HepG2 (cell line): ENCODE results near the gene RPL37A. TPM values are rescaled to one million over a fixed set of nuclear protein-coding genes. Genes with fewer than 3 reads are reported as not detected.

ENCODE experiments used
- ATAC-seq: fragments of 200-7000 bp; cut with Tn5 transposase; 3 replicates; pipeline ENCODE4 v1.9.1; 2020; ENCODE audit warnings: mild to moderate bottlenecking, moderate library complexity
- BruUV-seq: library from RNA; stranded (reverse); fragments of 400-500 nt; replicated peaks from 2 replicates; lab custom pipeline; 2021; lab: Mats Ljungman, UMichigan
- CTCF ChIA-PET: fragments of 300-600 bp; formaldehyde crosslinking; extraction: SDS; loops from one replicate; lab custom pipeline; 2021; ENCODE audit warnings: low total read pairs, inconsistent platforms, low intra/inter-chr PET ratio; lab: Yijun Ruan, JAX
- POLR2A ChIA-PET: fragments of 350-600 bp; sonication (Branson Sonifier 250); formaldehyde crosslinking; loops from one replicate; lab custom pipeline; 2020; ENCODE audit warnings: antibody characterized with exemption, inconsistent platforms; lab: Yijun Ruan, JAX
- DNase-seq: peaks from one replicate; pipeline ENCODE4 v3.0.0-alpha.2; 2015; ENCODE audit warnings: low spot score
- FAIRE-seq: peaks from 3 replicates; lab custom pipeline; 2011; peaks lifted over from hg19 to GRCh38; lab: Jason Lieb, UNC
- H2AFZ ChIP-seq: one replicate; pipeline ENCODE4 v1.6.1; 2011; ENCODE audit warnings: low read length, inconsistent platforms
- H3K27ac ChIP-seq: fragments of 300-600 bp; 3 replicates; pipeline ENCODE4 v1.8.0; 2011; ENCODE audit warnings: mixed run types, mild to moderate bottlenecking, mixed read lengths, low read length, inconsistent platforms; ENCODE audit not compliant: insufficient read depth; ENCODE audit errors: extremely low read length
- H3K27me3 ChIP-seq, 2 experiments: fragments of 200-600 bp in 1 of 2; 2 replicates in 1 of 2; 3 replicates in 1 of 2; pipeline versions ENCODE4 v1.6.0 to v1.8.0; 2011; ENCODE audit warnings: low read length in 2 of 2, mild to moderate bottlenecking in 2 of 2, moderate library complexity in 2 of 2, inconsistent platforms in 1 of 2; ENCODE audit not compliant: insufficient read depth in 2 of 2, control insufficient read depth in 1 of 2
- H3K36me3 ChIP-seq, 2 experiments: fragments of 200-600 bp in 1 of 2; replicated peaks in 1 of 2; 2 replicates in 1 of 2; 3 replicates in 1 of 2; pipeline versions ENCODE4 v1.5.1 to v1.8.0; 2011; ENCODE audit warnings: low read length in 2 of 2, inconsistent platforms in 1 of 2; ENCODE audit not compliant: insufficient read depth in 2 of 2, control insufficient read depth in 1 of 2
- H3K4me1 ChIP-seq: 2 replicates; pipeline ENCODE4 v1.5.1; 2012; ENCODE audit warnings: low read length, inconsistent platforms; ENCODE audit not compliant: insufficient read depth
- H3K4me2 ChIP-seq: 2 replicates; pipeline ENCODE4 v1.6.0; 2011; ENCODE audit warnings: low read depth, low read length, inconsistent platforms
- H3K4me3 ChIP-seq, 3 experiments: fragments of 200-600 bp in 1 of 3; sonication (generic), shearing (Covaris generic) in 1 of 3; replicated peaks in 1 of 3; 2 replicates each; pipeline ENCODE4 v1.5.1; 2011 to 2016; ENCODE audit warnings: low read length in 3 of 3, inconsistent platforms in 2 of 3, low read depth in 2 of 3, mild to moderate bottlenecking in 2 of 3, control low read depth in 1 of 3, mixed read lengths in 1 of 3; ENCODE audit not compliant: insufficient read depth in 1 of 3
- H3K79me2 ChIP-seq: one replicate; pipeline ENCODE4 v1.6.1; 2011; ENCODE audit warnings: low read length, inconsistent platforms; ENCODE audit not compliant: insufficient read depth
- H3K9ac ChIP-seq: 2 replicates; pipeline ENCODE4 v1.6.0; 2011; ENCODE audit warnings: mild to moderate bottlenecking, low read depth, low read length, inconsistent platforms; ENCODE audit not compliant: insufficient read depth
- H3K9me3 ChIP-seq: 2 replicates; pipeline ENCODE4 v1.5.1; 2012; ENCODE audit warnings: mild to moderate bottlenecking, low read length
- H4K20me1 ChIP-seq: 2 replicates; pipeline ENCODE4 v1.6.0; 2011; ENCODE audit warnings: inconsistent platforms, mild to moderate bottlenecking, low read length, moderate library complexity; ENCODE audit not compliant: insufficient read depth
- CHD2 ChIP-seq: IDR thresholded peaks from 2 replicates; pipeline ENCODE4 v1.6.1; 2011; ENCODE audit warnings: low read depth, low read length, improper control_type of control experiment
- MAFG ChIP-seq: sonication (generic); formaldehyde crosslinking; IDR thresholded peaks from 2 replicates; pipeline ENCODE4 v1.5.1; 2020; ENCODE audit warnings: mild to moderate bottlenecking, missing genetic modification reagents
- MBD4 ChIP-seq: IDR thresholded peaks from 2 replicates; pipeline ENCODE4 v1.6.1; 2012; ENCODE audit warnings: low read length, inconsistent platforms, borderline replicate concordance
- NFIC ChIP-seq: IDR thresholded peaks from 2 replicates; pipeline ENCODE4 v1.6.1; 2012; ENCODE audit warnings: mild to moderate bottlenecking, low read length, inconsistent platforms
- THYN1 ChIP-seq: sonication (generic); formaldehyde crosslinking; IDR thresholded peaks from 2 replicates; pipeline ENCODE4 v1.8.1; 2023; ENCODE audit warnings: low read depth, mild to moderate bottlenecking, moderate library complexity, missing genetic modification reagents, borderline replicate concordance
- ZBTB3 ChIP-seq: sonication (generic); formaldehyde crosslinking; IDR thresholded peaks from 2 replicates; pipeline ENCODE4 v1.4.0; 2020; ENCODE audit warnings: low read depth, mild to moderate bottlenecking, moderate library complexity, missing genetic modification reagents, borderline replicate concordance
- ZNF205 ChIP-seq: IDR thresholded peaks from 2 replicates; pipeline ENCODE4 v1.6.1; 2018; ENCODE audit warnings: missing biosample characterization, missing genetic modification reagents
- ZNF646 ChIP-seq: sonication (generic); formaldehyde crosslinking; IDR thresholded peaks from 2 replicates; pipeline ENCODE4 v1.9.0; 2021; ENCODE audit warnings: mild to moderate bottlenecking, missing genetic modification reagents
- whole genome bisulfite sequencing: methylation state at CpG from one replicate; pipeline ENCODE4 v1.1.6; 2017; ENCODE audit warnings: low lambda C conversion rate; 5-methylcytosine and 5-hydroxymethylcytosine counted together
- in situ Hi-C: cut with HindIII; loops from 2 replicates; pipeline ENCODE4 v1.10.0; 2017; ENCODE audit warnings: low pct_unique_long_range_greater_than_20kb; ENCODE audit not compliant: extremely low pct_ligation_motif_present
- intact Hi-C: fragments of 100-400 bp; cut with micrococcal nuclease; formaldehyde crosslinking; loops from one replicate; pipeline ENCODE4 v1.10.0; 2022; ENCODE audit not compliant: unreplicated experiment
- polyA plus RNA-seq, 8 experiments: library from polyadenylated mRNA; depleted of rRNA in 3 of 8; stranded (reverse) in 7 of 8; unstranded in 1 of 8; fragments of >200 nt; fragmentation: Illumina TruSeq in 4 of 8; extraction: Trizol in 4 of 8; gene quantifications; 2 replicates each; pipeline versions ENCODE4 v1.2.1 to v1.2.3, GENCODE V29; 2011 to 2016; ENCODE audit warnings: low read depth in 4 of 8, missing spikeins in 1 of 8, mixed read lengths in 1 of 8; ENCODE audit not compliant: insufficient read depth in 1 of 8
- total RNA-seq, 5 experiments: library from RNA; depleted of rRNA; stranded (reverse); fragments of >200 nt; fragmentation: Illumina TruSeq; extraction: Trizol; gene quantifications; 2 replicates each; pipeline ENCODE4 v1.2.3, GENCODE V29; 2016; ENCODE audit warnings: low read depth in 1 of 5
- TF ChIP-seq, protein P1 (sequence below): sonication (generic); formaldehyde crosslinking; IDR thresholded peaks from 2 replicates; pipeline ENCODE4 v1.5.0; 2020; ENCODE audit warnings: missing genetic modification reagents

RPL37A gene
- total and polyA plus RNA-seq, 2 of the 13 experiments (the other 11 are each of a cell fraction or from before 2014, with no cell fraction given) = 6,902 to 7,910 TPM

- H4K20me1 ChIP-seq = no peaks in the 10 kb centered on the region
- H3K4me2 ChIP-seq = no peak overlapping the region
- H3K36me3 ChIP-seq = peaks cover 9 to 31% of the 10 kb centered on the region in 2 experiments
- WGBS = 91% methylated on average over 6 of the region's 6 CpGs
- no TSS peak for BruUV-seq
- no peak for DNase-seq
- no peaks in the 10 kb centered on the region for H3K79me2 ChIP-seq
- no peak for ATAC-seq
- H3K27ac ChIP-seq = no peak overlapping the region
- no peaks in the 10 kb centered on the region for H3K27me3 ChIP-seq
- no peak for TF ChIP-seq NFIC
- TF ChIP-seq ZNF646 (CRISPR knock-in tag) = no peak
- TF ChIP-seq, protein P1, sequence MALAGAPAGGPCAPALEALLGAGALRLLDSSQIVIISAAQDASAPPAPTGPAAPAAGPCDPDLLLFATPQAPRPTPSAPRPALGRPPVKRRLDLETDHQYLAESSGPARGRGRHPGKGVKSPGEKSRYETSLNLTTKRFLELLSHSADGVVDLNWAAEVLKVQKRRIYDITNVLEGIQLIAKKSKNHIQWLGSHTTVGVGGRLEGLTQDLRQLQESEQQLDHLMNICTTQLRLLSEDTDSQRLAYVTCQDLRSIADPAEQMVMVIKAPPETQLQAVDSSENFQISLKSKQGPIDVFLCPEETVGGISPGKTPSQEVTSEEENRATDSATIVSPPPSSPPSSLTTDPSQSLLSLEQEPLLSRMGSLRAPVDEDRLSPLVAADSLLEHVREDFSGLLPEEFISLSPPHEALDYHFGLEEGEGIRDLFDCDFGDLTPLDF (CRISPR knock-in tag) = no peak
- no peak for TF ChIP-seq ZNF205 (CRISPR knock-in tag)
- no peak for TF ChIP-seq MBD4
- no peak for TF ChIP-seq CHD2
- TF ChIP-seq THYN1 (CRISPR knock-in tag) = no peak
- TF ChIP-seq MAFG = no peak
- TF ChIP-seq ZBTB3 = no peak
- POLR2A ChIA-PET = no interaction called here
- H3K9ac ChIP-seq = no peak overlapping the region
- H3K4me1 ChIP-seq = no peaks in the 10 kb centered on the region
- no peaks in the 10 kb centered on the region for H3K9me3 ChIP-seq
- no peak for FAIRE-seq
- CTCF ChIA-PET = no interaction called here
- intact Hi-C loops (no loop called here), in situ Hi-C loops (no loop called here)
- H3K4me3 ChIP-seq = no peak overlapping the region
- no peak overlapping the region for H2AFZ ChIP-seq
Observed at GRCh38 chr2:216475767-216476166, 22.9 kb upstream of the RPL37A start.
